Endothelial cell of umbilical vein (primary cell): Measurements from ENCODE around the gene MYOZ3. TPM values are rescaled to one million over a fixed set of nuclear protein-coding genes. Genes with fewer than 3 reads are reported as not detected.

Source experiments
- BruUV-seq: library from RNA; stranded (reverse); fragments of 400-500 nt; replicated peaks from 2 replicates; lab custom pipeline; 2021; lab: Mats Ljungman, UMichigan
- CTCF ChIA-PET: fragments of 300-600, 350-600 bp; sonication (Branson Sonifier 250); formaldehyde crosslinking; loops from one replicate; lab custom pipeline; 2021; ENCODE audit warnings: antibody characterized with exemption, inconsistent platforms; lab: Charles Lee
- POLR2A ChIA-PET: fragments of 300-600, 350-600 bp; sonication (Branson Sonifier 250); formaldehyde crosslinking; loops from one replicate; lab custom pipeline; 2021; ENCODE audit warnings: antibody characterized with exemption, inconsistent platforms; lab: Charles Lee
- DNase-seq: peaks from one replicate; pipeline ENCODE4 v3.0.0-alpha.2; 2011; ENCODE audit warnings: low read depth, low spot score
- FAIRE-seq: peaks from 2 replicates; lab custom pipeline; 2011; peaks lifted over from hg19 to GRCh38; lab: Jason Lieb, UNC
- H2AFZ ChIP-seq: 2 replicates; pipeline ENCODE4 v1.6.0; 2012; ENCODE audit warnings: low read depth, low read length, control low read depth, inconsistent platforms
- H3K27ac ChIP-seq: 2 replicates; pipeline ENCODE4 v1.5.1; 2011; ENCODE audit warnings: low read depth, mild to moderate bottlenecking, control low read depth, low read length, moderate library complexity; ENCODE audit not compliant: insufficient read depth
- H3K27me3 ChIP-seq, 2 experiments: 2 replicates each; pipeline versions ENCODE4 v1.6.0 to v1.6.1; 2011; ENCODE audit warnings: low read length in 2 of 2, mixed read lengths in 1 of 2; ENCODE audit not compliant: control insufficient read depth in 2 of 2, insufficient read depth in 2 of 2
- H3K36me3 ChIP-seq, 2 experiments: 2 replicates in 1 of 2; 3 replicates in 1 of 2; pipeline ENCODE4 v1.5.1; 2011; ENCODE audit warnings: low read length in 2 of 2, mild to moderate bottlenecking in 1 of 2, moderate library complexity in 1 of 2; ENCODE audit not compliant: control insufficient read depth in 2 of 2, insufficient read depth in 2 of 2; ENCODE audit errors: extremely low read depth in 1 of 2
- H3K4me1 ChIP-seq: 3 replicates; pipeline ENCODE4 v1.5.1; 2011; ENCODE audit warnings: mild to moderate bottlenecking, low read length; ENCODE audit not compliant: control insufficient read depth, insufficient read depth; ENCODE audit errors: extremely low read depth
- H3K4me2 ChIP-seq: 2 replicates; pipeline ENCODE4 v1.6.1; 2011; ENCODE audit warnings: low read length, control low read depth, mixed read lengths; ENCODE audit not compliant: insufficient read depth
- H3K4me3 ChIP-seq, 3 experiments: fragments of 200-600 bp in 1 of 3; sonication (generic), shearing (Covaris generic) in 1 of 3; replicated peaks in 1 of 3; 2 replicates each; pipeline ENCODE4 v1.5.1; 2011 to 2016; ENCODE audit warnings: control low read depth in 3 of 3, low read length in 3 of 3, mild to moderate bottlenecking in 2 of 3, inconsistent platforms in 1 of 3, low read depth in 1 of 3, moderate library complexity in 1 of 3; ENCODE audit not compliant: insufficient read depth in 1 of 3
- H3K79me2 ChIP-seq: 2 replicates; pipeline ENCODE4 v1.6.0; 2012; ENCODE audit warnings: low read length, inconsistent platforms; ENCODE audit not compliant: control insufficient read depth, insufficient read depth
- H3K9ac ChIP-seq: replicated peaks from 2 replicates; pipeline ENCODE3; 2011; ENCODE audit warnings: low read length, control low read depth; ENCODE audit not compliant: insufficient read depth; ENCODE audit errors: extremely low read depth
- H3K9me1 ChIP-seq: replicated peaks from 3 replicates; pipeline ENCODE4 v1.6.0; 2011; ENCODE audit warnings: mild to moderate bottlenecking, low read length; ENCODE audit not compliant: control insufficient read depth, insufficient read depth; ENCODE audit errors: extremely low read depth
- H3K9me3 ChIP-seq: replicated peaks from 2 replicates; pipeline ENCODE4 v1.5.1; 2012; ENCODE audit warnings: low read length, inconsistent platforms; ENCODE audit not compliant: control insufficient read depth, insufficient read depth
- H4K20me1 ChIP-seq: replicated peaks from 2 replicates; pipeline ENCODE3; 2011; ENCODE audit warnings: mild to moderate bottlenecking, low read length; ENCODE audit not compliant: control insufficient read depth, insufficient read depth; ENCODE audit errors: extremely low read depth
- CTCF ChIP-seq, 2 donors: IDR thresholded peaks; 1 replicate in 1 of 2; 2 replicates in 1 of 2; pipeline ENCODE4 v1.5.1; 2011; ENCODE audit warnings: low read length in 2 of 2, mild to moderate bottlenecking in 2 of 2, moderate library complexity in 2 of 2, control low read depth in 1 of 2, inconsistent platforms in 1 of 2, low read depth in 1 of 2; ENCODE audit not compliant: insufficient read depth in 1 of 2; ENCODE audit errors: extremely low read depth in 1 of 2
- EZH2 ChIP-seq: IDR thresholded peaks from 2 replicates; pipeline ENCODE4 v1.6.1; 2012; ENCODE audit warnings: borderline replicate concordance, low read depth, mild to moderate bottlenecking, moderate library complexity, low read length, inconsistent platforms; ENCODE audit not compliant: severe bottlenecking
- GATA2 ChIP-seq: IDR thresholded peaks from 2 replicates; pipeline ENCODE4 v1.7.0; 2011; ENCODE audit warnings: low read depth, mild to moderate bottlenecking, moderate library complexity, mixed read lengths, low read length; ENCODE audit not compliant: insufficient read length, insufficient read depth
- JUN ChIP-seq: IDR thresholded peaks from 2 replicates; pipeline ENCODE4 v1.6.1; 2011; ENCODE audit warnings: borderline replicate concordance, low read depth; ENCODE audit not compliant: insufficient read length, insufficient read depth
- MAX ChIP-seq: IDR thresholded peaks from 2 replicates; pipeline ENCODE4 v1.6.1; 2011; ENCODE audit not compliant: insufficient read depth, insufficient read length
- MYC ChIP-seq: IDR thresholded peaks from one replicate; pipeline ENCODE4 v1.6.1; 2011; ENCODE audit warnings: mild to moderate bottlenecking, low read depth, low read length
- POLR2A ChIP-seq: IDR thresholded peaks from 2 replicates; pipeline ENCODE4 v1.6.1; 2012; ENCODE audit warnings: low read depth, mild to moderate bottlenecking, control low read depth, low read length
- POLR2AphosphoS5 ChIP-seq: IDR thresholded peaks from 2 replicates; pipeline ENCODE4 v1.6.1; 2012; ENCODE audit warnings: low read depth, mild to moderate bottlenecking, control low read depth, low read length, moderate library complexity; ENCODE audit not compliant: insufficient read depth
- dilution Hi-C: fragments of 300-500 bp; cut with MboI; formaldehyde crosslinking; loops from one replicate; pipeline ENCODE4 v1.15.0; 2019; ENCODE audit warnings: low sequenced_read_pairs; ENCODE audit not compliant: extremely low pct_ligation_motif_present
- intact Hi-C: fragments of 100-400 bp; cut with micrococcal nuclease; formaldehyde crosslinking; loops from one replicate; pipeline ENCODE4 v1.10.0; 2022
- polyA plus RNA-seq, 4 experiments: library from polyadenylated mRNA; depleted of rRNA in 3 of 4; stranded (reverse) in 3 of 4; unstranded in 1 of 4; fragments of >200 nt; gene quantifications; 2 replicates each; pipeline versions ENCODE4 v1.2.1 to v1.2.3, GENCODE V29; 2011 to 2012; ENCODE audit warnings: missing spikeins in 1 of 4
- total RNA-seq: library from RNA; stranded (reverse); gene quantifications from 2 replicates; pipeline ENCODE4 v1.2.3, GENCODE V29; 2021

MYOZ3 gene
- total and polyA plus RNA-seq, 2 donors (not counting 3 experiments of a cell fraction or from before 2014, with no cell fraction given): 0.43 to 1.1 TPM

- Histone ChIP-seq H3K27me3 (no peaks in the 10 kb centered on the region), H3K27ac (no peak overlapping the region), H4K20me1 (no peaks in the 10 kb centered on the region), H3K9ac (no peak overlapping the region), H2AFZ (no peak overlapping the region), H3K4me2 (no peak overlapping the region), H3K4me3 (no peak overlapping the region), H3K36me3 (peaks cover 17 to 66% of the 10 kb centered on the region in 2 experiments), H3K9me3 (no peaks in the 10 kb centered on the region), H3K79me2 (peaks cover 52% of the 10 kb centered on the region), H3K9me1 (no peaks in the 10 kb centered on the region), H3K4me1 (peaks cover 12% of the 10 kb centered on the region)
- no TSS peak for BruUV-seq
- TF ChIP-seq EZH2 (no peak), POLR2AphosphoS5 (no peak), MAX (no peak), MYC (no peak), CTCF (IDR thresholded peaks at IDR 0.05; ENCODE audit: extremely low read depth in 1 of 2, insufficient read depth in 1 of 2, low read depth in 1 of 2, low read length in 2 of 2) (no peak), POLR2A (no peak), JUN (no peak), GATA2 (no peak)
- ChIA-PET POLR2A (no interaction called here), CTCF (interaction anchor here (1.7 kb wide), 1 partner anchor 198 kb away, joined by 4 read pairs; no protein-coding TSS in a partner anchor)
- dilution Hi-C loops (no loop called here), intact Hi-C loops (no loop called here)
- FAIRE-seq (no peak), DNase-seq (no peak)
Measured at GRCh38 chr5:150649108-150650020, 11.7 kb upstream of the MYOZ3 start.
